GM12878 (cell line): ENCODE results near the gene DOK1. TPM values are rescaled to one million over a fixed set of nuclear protein-coding genes. Genes with fewer than 3 reads are reported as not detected.

ENCODE experiments used
- CREB1 ChIP-seq: IDR thresholded peaks from 2 replicates; pipeline ENCODE4 v1.6.1; 2012; ENCODE audit warnings: low read depth, mild to moderate bottlenecking, inconsistent platforms
- EP300 ChIP-seq, 2 experiments: fragments of 150-350 bp in 1 of 2; IDR thresholded peaks; 2 replicates each; pipeline ENCODE4 v1.6.1; 2011 to 2012; ENCODE audit warnings: low read depth in 2 of 2, low read length in 2 of 2, borderline replicate concordance in 1 of 2, improper control_type of control experiment in 1 of 2, inconsistent platforms in 1 of 2; ENCODE audit not compliant: control insufficient read depth in 1 of 2
- EZH2 ChIP-seq: IDR thresholded peaks from 2 replicates; pipeline ENCODE4 v1.6.1; 2012; ENCODE audit warnings: low read depth, mild to moderate bottlenecking, control low read depth, inconsistent platforms, low read length, borderline replicate concordance; ENCODE audit not compliant: control insufficient read depth
- JUND ChIP-seq: IDR thresholded peaks from 2 replicates; pipeline ENCODE4 v1.6.1; 2012; ENCODE audit warnings: low read depth, mild to moderate bottlenecking, low read length, improper control_type of control experiment, moderate library complexity
- PML ChIP-seq: IDR thresholded peaks from 2 replicates; pipeline ENCODE4 v1.6.1; 2012; ENCODE audit warnings: low read length, inconsistent platforms
- POLR2A ChIP-seq: IDR thresholded peaks from 2 replicates; pipeline ENCODE4 v1.6.1; 2011; ENCODE audit warnings: low read depth, mild to moderate bottlenecking, low read length
- SKIL ChIP-seq: fragments of 450-650 bp; IDR thresholded peaks from 2 replicates; pipeline ENCODE4 v1.6.1; 2017; ENCODE audit warnings: mild to moderate bottlenecking, low read depth, inconsistent platforms; ENCODE audit not compliant: poor library complexity, severe bottlenecking
- WRNIP1 ChIP-seq: IDR thresholded peaks from 2 replicates; pipeline ENCODE4 v1.6.1; 2011; ENCODE audit warnings: low read depth, low read length, improper control_type of control experiment, borderline replicate concordance
- YBX1 ChIP-seq: fragments of 450-650 bp; IDR thresholded peaks from 2 replicates; pipeline ENCODE4 v1.6.1; 2016; ENCODE audit warnings: antibody characterized with exemption
- polyA plus RNA-seq, 11 experiments: library from polyadenylated mRNA; depleted of rRNA in 4 of 11; unstranded in 6 of 11; stranded (reverse) in 5 of 11; fragments of >200 nt; fragmentation: Nextera tagmentation in 4 of 11; fragmentation: Illumina TruSeq in 1 of 11; extraction: Ambion mirVana in 4 of 11; extraction: Trizol in 1 of 11; gene quantifications; 1 replicate in 1 of 11; 2 replicates in 10 of 11; pipeline versions ENCODE4 v1.2.1 to v1.2.3, GENCODE V29; 2011 to 2016; ENCODE audit warnings: inconsistent platforms in 2 of 11, missing spikeins in 2 of 11, low read depth in 1 of 11
- total RNA-seq, 4 experiments: library from RNA; depleted of rRNA in 3 of 4; stranded (reverse); fragments of >200 nt in 3 of 4; fragmentation: Illumina TruSeq in 1 of 4; extraction: Trizol in 1 of 4; gene quantifications; 2 replicates each; pipeline versions ENCODE4 v1.2.1 to v1.2.3, GENCODE V29; 2013 to 2021
- TF ChIP-seq, protein P1 (sequence below): fragments of 450-650 bp; IDR thresholded peaks from 2 replicates; pipeline ENCODE4 v1.6.1; 2017; ENCODE audit warnings: antibody characterized with exemption, mild to moderate bottlenecking, moderate library complexity
- TF ChIP-seq, protein P2 (sequence below): IDR thresholded peaks from 2 replicates; pipeline ENCODE4 v1.6.1; 2011; ENCODE audit warnings: low read depth, mild to moderate bottlenecking, low read length, moderate library complexity, borderline replicate concordance; ENCODE audit errors: extremely low read depth
- TF ChIP-seq, protein P3 (sequence below), 3 experiments: IDR thresholded peaks in 2 of 3; conservative IDR thresholded peaks in 1 of 3; 2 replicates each; pipeline ENCODE4 v1.5.1; 2011; ENCODE audit warnings: low read depth in 3 of 3, low read length in 3 of 3, mild to moderate bottlenecking in 3 of 3, control low read depth in 2 of 3, moderate library complexity in 2 of 3, inconsistent platforms in 1 of 3, mixed read lengths in 1 of 3; ENCODE audit not compliant: control insufficient read depth in 2 of 3, insufficient read depth in 1 of 3; ENCODE audit errors: extremely low read depth in 1 of 3
- TF ChIP-seq, protein P4 (sequence below): fragments of 450-650 bp; IDR thresholded peaks from 2 replicates; pipeline ENCODE4 v1.6.1; 2017; ENCODE audit warnings: mild to moderate bottlenecking, moderate library complexity

DOK1 gene
- total and polyA plus RNA-seq, 10 of the 15 experiments (the other 5 are each of a cell fraction or from before 2014, with no cell fraction given): 1.4 to 104 (median 59.7) TPM

DNA sequence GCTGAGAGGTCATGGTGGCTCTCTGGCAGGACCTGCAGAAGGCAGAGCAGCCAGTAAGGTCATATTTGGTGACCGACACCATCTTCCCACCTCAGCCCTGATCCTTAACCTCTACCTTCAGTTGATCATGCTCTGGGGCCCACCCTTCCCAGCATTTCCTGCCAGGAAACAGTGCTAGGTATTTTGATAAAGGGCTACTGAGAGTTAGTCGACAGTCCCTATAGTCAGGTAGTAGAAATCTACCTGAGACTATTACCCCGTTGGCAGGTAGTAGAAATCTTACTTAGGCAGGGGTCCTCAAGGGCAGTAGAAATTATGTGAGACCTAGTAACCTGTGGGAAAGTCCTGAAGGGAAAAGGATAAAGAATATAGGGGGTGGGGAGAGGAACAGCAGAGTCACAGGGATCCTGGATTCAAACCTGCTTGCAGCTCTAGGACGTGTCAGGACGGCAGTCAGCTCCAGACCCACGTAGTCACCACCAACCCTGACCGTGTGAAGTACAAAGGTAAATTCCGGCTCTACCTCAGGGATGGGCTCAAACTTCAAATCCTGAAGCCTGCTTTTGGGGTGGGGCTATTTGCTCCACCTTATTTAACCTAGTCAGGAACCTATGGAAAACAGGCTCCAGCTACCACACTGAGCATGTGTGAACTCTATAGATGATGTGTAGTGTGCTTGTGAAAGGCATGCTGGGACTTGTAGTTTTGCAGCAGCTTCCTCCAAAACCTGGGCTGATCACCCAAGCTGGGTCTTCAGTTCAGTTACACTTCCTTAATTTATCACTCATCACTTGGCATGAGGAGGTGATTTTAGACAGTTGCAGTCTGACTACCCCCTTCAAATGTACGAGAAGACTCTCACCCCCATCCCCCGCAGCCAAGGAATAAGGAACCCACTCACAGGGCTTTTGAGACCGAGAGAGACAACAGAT, 28.5 kb upstream of the DOK1 start, which contains the start of gene DQX1 (continued):
- TF ChIP-seq, protein P1, sequence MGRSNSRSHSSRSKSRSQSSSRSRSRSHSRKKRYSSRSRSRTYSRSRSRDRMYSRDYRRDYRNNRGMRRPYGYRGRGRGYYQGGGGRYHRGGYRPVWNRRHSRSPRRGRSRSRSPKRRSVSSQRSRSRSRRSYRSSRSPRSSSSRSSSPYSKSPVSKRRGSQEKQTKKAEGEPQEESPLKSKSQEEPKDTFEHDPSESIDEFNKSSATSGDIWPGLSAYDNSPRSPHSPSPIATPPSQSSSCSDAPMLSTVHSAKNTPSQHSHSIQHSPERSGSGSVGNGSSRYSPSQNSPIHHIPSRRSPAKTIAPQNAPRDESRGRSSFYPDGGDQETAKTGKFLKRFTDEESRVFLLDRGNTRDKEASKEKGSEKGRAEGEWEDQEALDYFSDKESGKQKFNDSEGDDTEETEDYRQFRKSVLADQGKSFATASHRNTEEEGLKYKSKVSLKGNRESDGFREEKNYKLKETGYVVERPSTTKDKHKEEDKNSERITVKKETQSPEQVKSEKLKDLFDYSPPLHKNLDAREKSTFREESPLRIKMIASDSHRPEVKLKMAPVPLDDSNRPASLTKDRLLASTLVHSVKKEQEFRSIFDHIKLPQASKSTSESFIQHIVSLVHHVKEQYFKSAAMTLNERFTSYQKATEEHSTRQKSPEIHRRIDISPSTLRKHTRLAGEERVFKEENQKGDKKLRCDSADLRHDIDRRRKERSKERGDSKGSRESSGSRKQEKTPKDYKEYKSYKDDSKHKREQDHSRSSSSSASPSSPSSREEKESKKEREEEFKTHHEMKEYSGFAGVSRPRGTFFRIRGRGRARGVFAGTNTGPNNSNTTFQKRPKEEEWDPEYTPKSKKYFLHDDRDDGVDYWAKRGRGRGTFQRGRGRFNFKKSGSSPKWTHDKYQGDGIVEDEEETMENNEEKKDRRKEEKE: no peak
- no peak for TF ChIP-seq JUND
- no peak for TF ChIP-seq EP300 (IDR thresholded peaks at IDR 0.05; ENCODE audit: borderline replicate concordance in 1 of 2, control insufficient read depth in 1 of 2, low read depth in 2 of 2, low read length in 2 of 2)
- TF ChIP-seq, protein P2, sequence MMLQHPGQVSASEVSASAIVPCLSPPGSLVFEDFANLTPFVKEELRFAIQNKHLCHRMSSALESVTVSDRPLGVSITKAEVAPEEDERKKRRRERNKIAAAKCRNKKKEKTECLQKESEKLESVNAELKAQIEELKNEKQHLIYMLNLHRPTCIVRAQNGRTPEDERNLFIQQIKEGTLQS: no peak
- TF ChIP-seq, protein P3, sequence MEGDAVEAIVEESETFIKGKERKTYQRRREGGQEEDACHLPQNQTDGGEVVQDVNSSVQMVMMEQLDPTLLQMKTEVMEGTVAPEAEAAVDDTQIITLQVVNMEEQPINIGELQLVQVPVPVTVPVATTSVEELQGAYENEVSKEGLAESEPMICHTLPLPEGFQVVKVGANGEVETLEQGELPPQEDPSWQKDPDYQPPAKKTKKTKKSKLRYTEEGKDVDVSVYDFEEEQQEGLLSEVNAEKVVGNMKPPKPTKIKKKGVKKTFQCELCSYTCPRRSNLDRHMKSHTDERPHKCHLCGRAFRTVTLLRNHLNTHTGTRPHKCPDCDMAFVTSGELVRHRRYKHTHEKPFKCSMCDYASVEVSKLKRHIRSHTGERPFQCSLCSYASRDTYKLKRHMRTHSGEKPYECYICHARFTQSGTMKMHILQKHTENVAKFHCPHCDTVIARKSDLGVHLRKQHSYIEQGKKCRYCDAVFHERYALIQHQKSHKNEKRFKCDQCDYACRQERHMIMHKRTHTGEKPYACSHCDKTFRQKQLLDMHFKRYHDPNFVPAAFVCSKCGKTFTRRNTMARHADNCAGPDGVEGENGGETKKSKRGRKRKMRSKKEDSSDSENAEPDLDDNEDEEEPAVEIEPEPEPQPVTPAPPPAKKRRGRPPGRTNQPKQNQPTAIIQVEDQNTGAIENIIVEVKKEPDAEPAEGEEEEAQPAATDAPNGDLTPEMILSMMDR (IDR thresholded peaks at IDR 0.05 in 2 of 3, conservative IDR thresholded peaks at IDR 0.05 in 1 of 3; ENCODE audit: control insufficient read depth in 2 of 3, extremely low read depth in 1 of 3, insufficient read depth in 1 of 3, low read depth in 3 of 3, low read length in 3 of 3): no peak
- TF ChIP-seq, protein P4, sequence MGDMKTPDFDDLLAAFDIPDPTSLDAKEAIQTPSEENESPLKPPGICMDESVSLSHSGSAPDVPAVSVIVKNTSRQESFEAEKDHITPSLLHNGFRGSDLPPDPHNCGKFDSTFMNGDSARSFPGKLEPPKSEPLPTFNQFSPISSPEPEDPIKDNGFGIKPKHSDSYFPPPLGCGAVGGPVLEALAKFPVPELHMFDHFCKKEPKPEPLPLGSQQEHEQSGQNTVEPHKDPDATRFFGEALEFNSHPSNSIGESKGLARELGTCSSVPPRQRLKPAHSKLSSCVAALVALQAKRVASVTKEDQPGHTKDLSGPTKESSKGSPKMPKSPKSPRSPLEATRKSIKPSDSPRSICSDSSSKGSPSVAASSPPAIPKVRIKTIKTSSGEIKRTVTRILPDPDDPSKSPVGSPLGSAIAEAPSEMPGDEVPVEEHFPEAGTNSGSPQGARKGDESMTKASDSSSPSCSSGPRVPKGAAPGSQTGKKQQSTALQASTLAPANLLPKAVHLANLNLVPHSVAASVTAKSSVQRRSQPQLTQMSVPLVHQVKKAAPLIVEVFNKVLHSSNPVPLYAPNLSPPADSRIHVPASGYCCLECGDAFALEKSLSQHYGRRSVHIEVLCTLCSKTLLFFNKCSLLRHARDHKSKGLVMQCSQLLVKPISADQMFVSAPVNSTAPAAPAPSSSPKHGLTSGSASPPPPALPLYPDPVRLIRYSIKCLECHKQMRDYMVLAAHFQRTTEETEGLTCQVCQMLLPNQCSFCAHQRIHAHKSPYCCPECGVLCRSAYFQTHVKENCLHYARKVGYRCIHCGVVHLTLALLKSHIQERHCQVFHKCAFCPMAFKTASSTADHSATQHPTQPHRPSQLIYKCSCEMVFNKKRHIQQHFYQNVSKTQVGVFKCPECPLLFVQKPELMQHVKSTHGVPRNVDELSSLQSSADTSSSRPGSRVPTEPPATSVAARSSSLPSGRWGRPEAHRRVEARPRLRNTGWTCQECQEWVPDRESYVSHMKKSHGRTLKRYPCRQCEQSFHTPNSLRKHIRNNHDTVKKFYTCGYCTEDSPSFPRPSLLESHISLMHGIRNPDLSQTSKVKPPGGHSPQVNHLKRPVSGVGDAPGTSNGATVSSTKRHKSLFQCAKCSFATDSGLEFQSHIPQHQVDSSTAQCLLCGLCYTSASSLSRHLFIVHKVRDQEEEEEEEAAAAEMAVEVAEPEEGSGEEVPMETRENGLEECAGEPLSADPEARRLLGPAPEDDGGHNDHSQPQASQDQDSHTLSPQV: no peak
- TF ChIP-seq SKIL: no peak
- no peak for TF ChIP-seq WRNIP1
- no peak for TF ChIP-seq PML
- TF ChIP-seq YBX1: no peak
- TF ChIP-seq EZH2: no peak
- TF ChIP-seq POLR2A: peak; percentile 44; the same call in 1 of the 2 replicates
- TF ChIP-seq CREB1: no peak
